ENCODE results near the gene CACNA1A.

CACNA1A gene

GRCh38 chr19:13163609-13164342 is 342.5 kb downstream of the CACNA1A start:
- DNase-seq (peak; percentile 67), ATAC-seq (peak; percentile 16)

GRCh38 chr19:13162724-13163608 is 343.3 kb downstream of the CACNA1A start:
- DNase-seq (peak; percentile 93), ATAC-seq (peak; percentile 67)

- DNase-seq (no peak), ATAC-seq (no peak)
Measured at GRCh38 chr19:13160557-13160956, 345.7 kb downstream of the CACNA1A start.

- DNase-seq = no peak
- ATAC-seq = no peak
Measured at GRCh38 chr19:13159713-13160112, 346.6 kb downstream of the CACNA1A start.

Data from stimulated activated naive CD8-positive, alpha-beta T cell treated with anti-CD3 and anti-CD28 coated beads, Interleukin-15, Interleukin-2, amounts not matched to agents 100 U/mL and 50 U/mL, for 24 hours (primary cell).